Natural killer cell (primary cell): Measurements from ENCODE around the gene CYP4V2. TPM values are rescaled to one million over a fixed set of nuclear protein-coding genes. Genes with fewer than 3 reads are reported as not detected.

ENCODE experiments used
- ATAC-seq, 3 donors: fragments of 150-1000 bp in 2 of 3; fragments of 200-7000 bp in 1 of 3; cut with Tn5 transposase; 1 replicate in 1 of 3; 2 replicates in 2 of 3; pipeline ENCODE4 v1.10.0; 2021; ENCODE audit warnings: mild to moderate bottlenecking in 2 of 3, moderate library complexity in 2 of 3
- DNase-seq, 2 donors: peaks; one replicate each; pipeline versions ENCODE4 v3.0.0 to v3.0.0-alpha.2; 2013 to 2021; ENCODE audit warnings: mixed read lengths in 1 of 2
- H3K27ac ChIP-seq: one replicate; pipeline ENCODE4 v1.5.1; 2013; ENCODE audit warnings: mild to moderate bottlenecking, low read length
- H3K27me3 ChIP-seq: one replicate; pipeline ENCODE4 v1.6.1; 2013; ENCODE audit warnings: low read length; ENCODE audit not compliant: control insufficient read depth, insufficient read depth
- H3K36me3 ChIP-seq: one replicate; pipeline ENCODE4 v1.6.1; 2013; ENCODE audit warnings: low read length; ENCODE audit not compliant: control insufficient read depth, insufficient read depth
- H3K4me1 ChIP-seq: one replicate; pipeline ENCODE4 v1.6.1; 2013; ENCODE audit warnings: low read length; ENCODE audit not compliant: control insufficient read depth, insufficient read depth
- H3K4me3 ChIP-seq: one replicate; pipeline ENCODE4 v1.5.1; 2013; ENCODE audit warnings: low read length
- H3K9me3 ChIP-seq: one replicate; pipeline ENCODE4 v1.6.1; 2013; ENCODE audit warnings: low read length; ENCODE audit not compliant: control insufficient read depth, insufficient read depth
- H3K27ac Mint-ChIP-seq, 2 donors: one replicate each; pipeline ENCODE4 v1.8.0; 2022; ENCODE audit warnings: mild to moderate bottlenecking in 2 of 2, mixed read lengths in 2 of 2, moderate library complexity in 1 of 2
- H3K27me3 Mint-ChIP-seq, 2 donors: one replicate each; pipeline ENCODE4 v1.8.0; 2022; ENCODE audit warnings: low read depth in 2 of 2, mixed read lengths in 2 of 2
- H3K36me3 Mint-ChIP-seq: one replicate; pipeline ENCODE4 v1.8.0; 2022; ENCODE audit warnings: mixed read lengths
- H3K4me1 Mint-ChIP-seq, 2 donors: one replicate each; pipeline ENCODE4 v1.8.0; 2022; ENCODE audit warnings: mixed read lengths in 2 of 2
- H3K4me3 Mint-ChIP-seq: one replicate; pipeline ENCODE4 v1.8.0; 2022; ENCODE audit warnings: mild to moderate bottlenecking, moderate library complexity, mixed read lengths
- H3K9me3 Mint-ChIP-seq, 2 donors: one replicate each; pipeline ENCODE4 v1.8.0; 2022; ENCODE audit warnings: mixed read lengths in 2 of 2
- WGBS: methylation state at CpG from one replicate; pipeline ENCODE4 v1.1.7; 2013; ENCODE audit warnings: missing lambda C conversion rate; ENCODE audit not compliant: insufficient coverage; 5-methylcytosine and 5-hydroxymethylcytosine counted together
- intact Hi-C: fragments of 100-400 bp; cut with micrococcal nuclease; formaldehyde crosslinking; loops from one replicate; pipeline ENCODE4 v1.14.2; 2022
- total RNA-seq, 4 donors: library from RNA; stranded (reverse); fragments of 120-200 nt in 1 of 4; gene quantifications; one replicate each; pipeline versions ENCODE4 v1.2.3 to v1.2.4, GENCODE V29; 2013 to 2022
- TF ChIP-seq, protein P1 (sequence below): fragments of 200-600 bp; IDR thresholded peaks from one replicate; pipeline ENCODE4 v1.8.0; 2022; ENCODE audit warnings: antibody characterized with exemption

Gene CYP4V2
- total RNA-seq, 3 donors from 2014 or later (not counting 1 experiment from before 2014, with no cell fraction given): 27.9 to 32.5 (median 31.7) TPM

DNA sequence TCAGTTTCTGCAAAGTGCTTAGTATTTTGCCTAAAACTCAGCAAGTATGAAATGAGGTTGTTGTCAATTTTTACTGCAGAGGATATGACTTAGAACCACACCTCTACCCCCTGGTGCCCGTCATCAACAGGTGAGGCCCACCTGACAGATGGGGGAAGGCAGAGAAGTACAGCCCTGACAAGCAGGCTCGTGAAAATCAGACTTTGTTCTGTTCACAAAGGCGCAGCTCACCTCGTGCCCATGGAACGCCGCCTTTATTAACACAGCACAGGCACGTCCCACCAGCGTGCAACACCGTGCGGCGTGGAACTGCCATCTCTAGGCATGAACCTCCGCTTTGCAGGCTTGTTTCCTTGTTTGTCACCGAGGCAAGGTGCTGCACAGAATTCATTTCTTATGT is 13.3 kb downstream of the CYP4V2 start:
- no peak for DNase-seq
- no peak for ATAC-seq
- WGBS: 85% methylated on average over 13 of the region's 13 CpGs
- TF ChIP-seq, protein P1, sequence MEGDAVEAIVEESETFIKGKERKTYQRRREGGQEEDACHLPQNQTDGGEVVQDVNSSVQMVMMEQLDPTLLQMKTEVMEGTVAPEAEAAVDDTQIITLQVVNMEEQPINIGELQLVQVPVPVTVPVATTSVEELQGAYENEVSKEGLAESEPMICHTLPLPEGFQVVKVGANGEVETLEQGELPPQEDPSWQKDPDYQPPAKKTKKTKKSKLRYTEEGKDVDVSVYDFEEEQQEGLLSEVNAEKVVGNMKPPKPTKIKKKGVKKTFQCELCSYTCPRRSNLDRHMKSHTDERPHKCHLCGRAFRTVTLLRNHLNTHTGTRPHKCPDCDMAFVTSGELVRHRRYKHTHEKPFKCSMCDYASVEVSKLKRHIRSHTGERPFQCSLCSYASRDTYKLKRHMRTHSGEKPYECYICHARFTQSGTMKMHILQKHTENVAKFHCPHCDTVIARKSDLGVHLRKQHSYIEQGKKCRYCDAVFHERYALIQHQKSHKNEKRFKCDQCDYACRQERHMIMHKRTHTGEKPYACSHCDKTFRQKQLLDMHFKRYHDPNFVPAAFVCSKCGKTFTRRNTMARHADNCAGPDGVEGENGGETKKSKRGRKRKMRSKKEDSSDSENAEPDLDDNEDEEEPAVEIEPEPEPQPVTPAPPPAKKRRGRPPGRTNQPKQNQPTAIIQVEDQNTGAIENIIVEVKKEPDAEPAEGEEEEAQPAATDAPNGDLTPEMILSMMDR: no peak
- Histone ChIP-seq H3K9me3 (no peaks in the 10 kb centered on the region), H3K27me3 (no peaks in the 10 kb centered on the region), H3K4me3 (peak overlapping the region; percentile 22), H3K4me1 (no peaks in the 10 kb centered on the region), H3K27ac (peak overlapping the region; percentile 64), H3K36me3 (peaks cover 2% of the 10 kb centered on the region)
- Mint-ChIP-seq H3K36me3 (peaks cover 13% of the 10 kb centered on the region), H3K27me3 (no peaks in the 10 kb centered on the region), H3K4me1 (peaks cover 11 to 22% of the 10 kb centered on the region in 2 donors), H3K9me3 (peaks cover 0 to 2% of the 10 kb centered on the region in 2 donors), H3K27ac (peak overlapping the region in 1 of 2 donors; percentile 86), H3K4me3 (peak overlapping the region; percentile 82)
- intact Hi-C loops: no loop called here

DNA sequence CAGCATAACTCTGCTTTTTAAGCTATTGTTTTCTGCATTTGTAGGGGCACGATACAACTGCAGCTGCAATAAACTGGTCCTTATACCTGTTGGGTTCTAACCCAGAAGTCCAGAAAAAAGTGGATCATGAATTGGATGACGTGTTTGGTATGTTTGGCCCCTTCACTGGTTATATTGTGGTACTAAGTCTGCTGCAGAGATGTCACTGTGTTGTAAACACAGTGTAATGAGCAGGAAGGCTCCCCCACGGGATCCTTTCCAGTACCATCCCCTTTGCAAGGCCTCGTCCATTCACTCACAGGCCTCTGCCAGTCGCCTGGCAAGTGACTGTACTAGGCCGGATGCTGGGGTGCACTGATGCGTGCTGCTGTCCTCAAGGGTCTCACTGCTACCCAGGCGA is 13.8 kb downstream of the CYP4V2 start:
- Mint-ChIP-seq H3K27me3 (no peaks in the 10 kb centered on the region), H3K4me3 (no peak overlapping the region), H3K36me3 (peaks cover 15% of the 10 kb centered on the region), H3K9me3 (peaks cover 0 to 2% of the 10 kb centered on the region in 2 donors), H3K27ac (no peak overlapping the region), H3K4me1 (peaks cover 11 to 22% of the 10 kb centered on the region in 2 donors)
- Histone ChIP-seq H3K4me3 (no peak overlapping the region), H3K27me3 (no peaks in the 10 kb centered on the region), H3K4me1 (no peaks in the 10 kb centered on the region), H3K36me3 (peaks cover 2% of the 10 kb centered on the region), H3K9me3 (no peaks in the 10 kb centered on the region), H3K27ac (peak overlapping the region; percentile 64)
- WGBS: 84% methylated on average over 8 of the region's 8 CpGs
- DNase-seq (no peak), ATAC-seq (no peak)
- TF ChIP-seq, protein P1: no peak
- intact Hi-C loops: no loop called here

DNA sequence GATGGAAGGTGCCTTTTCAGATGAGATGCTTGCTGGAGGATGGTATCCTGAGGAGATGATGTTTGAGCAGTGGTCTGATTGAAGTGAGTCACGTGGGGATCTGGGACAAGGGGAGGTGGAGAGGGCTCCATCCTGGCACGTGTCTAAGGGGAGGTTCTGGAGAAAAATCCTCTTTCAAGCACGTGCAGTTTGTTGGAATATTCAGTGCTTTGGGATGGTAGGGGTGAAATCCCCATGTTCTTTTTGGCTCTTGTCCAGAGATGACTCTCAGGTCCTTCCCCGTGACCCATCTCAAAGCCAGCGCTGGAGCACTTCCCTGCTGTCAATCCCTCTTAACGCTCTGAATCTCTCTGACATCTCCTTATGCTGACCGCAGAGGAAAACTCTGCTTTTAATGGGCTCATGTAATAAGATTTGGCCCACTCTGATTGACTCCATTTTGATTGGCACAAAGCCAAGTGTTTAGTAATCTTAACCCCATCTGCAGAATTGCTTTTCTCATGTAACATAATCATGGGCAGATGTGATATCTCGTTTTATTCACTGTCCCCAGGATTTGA is 25.2 kb downstream of the CYP4V2 start:
- Histone ChIP-seq H3K36me3 (no peaks in the 10 kb centered on the region), H3K4me3 (no peak overlapping the region), H3K9me3 (no peaks in the 10 kb centered on the region), H3K4me1 (no peaks in the 10 kb centered on the region), H3K27me3 (no peaks in the 10 kb centered on the region), H3K27ac (no peak overlapping the region)
- Mint-ChIP-seq H3K4me1 (no peaks in the 10 kb centered on the region), H3K9me3 (no peaks in the 10 kb centered on the region), H3K27ac (no peak overlapping the region), H3K27me3 (peaks cover 3 to 6% of the 10 kb centered on the region in 2 donors), H3K36me3 (peaks cover 5% of the 10 kb centered on the region), H3K4me3 (no peak overlapping the region)
- DNase-seq: no peak
- intact Hi-C loops: no loop called here
- no peak for ATAC-seq
- WGBS: 92% methylated on average over 8 of the region's 8 CpGs
- TF ChIP-seq, protein P1: no peak

DNA sequence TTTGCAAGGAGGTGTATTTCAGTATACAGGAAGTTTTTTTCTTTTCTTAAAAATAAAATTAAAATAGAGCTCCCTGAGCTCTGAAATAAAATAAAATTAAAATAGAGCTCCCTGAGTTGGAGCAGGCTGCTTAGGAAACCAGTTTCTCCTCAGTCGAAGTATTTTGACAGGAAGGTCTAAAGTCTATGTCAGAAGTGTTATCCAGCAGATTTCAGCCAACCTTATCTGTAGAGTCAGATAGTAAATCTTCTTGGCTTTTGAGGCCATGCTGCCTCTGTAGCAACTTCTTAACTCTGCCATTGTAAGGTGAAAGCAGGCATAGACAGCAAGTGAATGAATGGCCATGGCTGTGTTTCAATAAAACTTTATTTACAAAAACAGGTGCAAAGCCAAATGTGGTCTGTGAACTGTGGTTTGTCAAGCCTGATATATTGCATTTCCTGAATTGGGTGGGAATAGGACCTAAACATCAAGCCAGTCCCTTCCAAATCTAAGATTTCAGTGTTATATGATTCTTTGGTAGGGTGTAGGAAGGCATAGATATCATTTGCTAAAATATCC is 26.4 kb downstream of the CYP4V2 start:
- H3K4me3 Mint-ChIP-seq: no peak overlapping the region
- no peak overlapping the region for H3K27ac Mint-ChIP-seq
- no peak for ATAC-seq
- no peak overlapping the region for H3K4me3 ChIP-seq
- H3K27me3 ChIP-seq: no peaks in the 10 kb centered on the region
- DNase-seq: no peak
- intact Hi-C loops: no loop called here
- TF ChIP-seq, protein P1: no peak
- H3K27me3 Mint-ChIP-seq: peaks cover 3 to 16% of the 10 kb centered on the region in 2 donors
- no peaks in the 10 kb centered on the region for H3K36me3 ChIP-seq
- no peaks in the 10 kb centered on the region for H3K4me1 ChIP-seq
- H3K4me1 Mint-ChIP-seq: no peaks in the 10 kb centered on the region
- H3K9me3 ChIP-seq: no peaks in the 10 kb centered on the region
- no peak overlapping the region for H3K27ac ChIP-seq
- H3K9me3 Mint-ChIP-seq: no peaks in the 10 kb centered on the region
- H3K36me3 Mint-ChIP-seq: peaks cover 15% of the 10 kb centered on the region
- 68% methylated on average over 1 of the region's 1 CpG for WGBS
